ENCODE data around the gene HTT. TPM values are rescaled to one million over a fixed set of nuclear protein-coding genes. Genes with fewer than 3 reads are reported as not detected.

Gene HTT
- total and polyA plus RNA-seq, 8 donors = 34.5 to 75.9 (median 43.5) TPM

GRCh38 chr4:3174371-3175338, 100.2 kb downstream of the HTT start:
- H3K9me3 ChIP-seq = no peaks in the 10 kb centered on the region
- H3K27ac ChIP-seq = no peak overlapping the region
- no peak overlapping the region for H3K4me3 ChIP-seq
- no peak for ATAC-seq
- TF ChIP-seq CTCF (IDR thresholded peaks at IDR 0.05) = no peak
- intact Hi-C loops (cut with DNase I) = no loop called here
- no peaks in the 10 kb centered on the region for H3K27me3 ChIP-seq
- H3K4me1 ChIP-seq = no peaks in the 10 kb centered on the region
- no peak for DNase-seq
- H3K36me3 ChIP-seq = peaks cover 0 to 82% of the 10 kb centered on the region in 2 donors

GRCh38 chr4:3176367-3177229, 102.1 kb downstream of the HTT start:
- H3K36me3 ChIP-seq = peaks cover 0 to 95% of the 10 kb centered on the region in 2 donors
- DNase-seq = no peak

GRCh38 chr4:3177426-3177825, 102.9 kb downstream of the HTT start:
- H3K4me3 ChIP-seq = no peak overlapping the region
- ATAC-seq (no peak), DNase-seq (no peak)
- no peak for TF ChIP-seq CTCF (IDR thresholded peaks at IDR 0.05)
- no peaks in the 10 kb centered on the region for H3K9me3 ChIP-seq
- peaks cover 0 to 95% of the 10 kb centered on the region in 2 donors for H3K36me3 ChIP-seq
- H3K27me3 ChIP-seq = no peaks in the 10 kb centered on the region
- intact Hi-C loops (cut with DNase I) = no loop called here
- no peak overlapping the region for H3K27ac ChIP-seq
- H3K4me1 ChIP-seq = no peaks in the 10 kb centered on the region

More at GRCh38 chr4:3176367-3177229, 102.1 kb downstream of the HTT start:
- Histone ChIP-seq H3K4me3 (no peak overlapping the region), H3K27me3 (no peaks in the 10 kb centered on the region), H3K4me1 (no peaks in the 10 kb centered on the region), H3K27ac (no peak overlapping the region), H3K9me3 (no peaks in the 10 kb centered on the region)
- intact Hi-C loops (cut with DNase I) = no loop called here
- ATAC-seq = no peak
- no peak for TF ChIP-seq CTCF (IDR thresholded peaks at IDR 0.05)

GRCh38 chr4:3177905-3178304, 103.4 kb downstream of the HTT start:
- intact Hi-C loops (cut with DNase I) = no loop called here
- ATAC-seq (no peak), DNase-seq (no peak)
- H3K27me3 ChIP-seq = no peaks in the 10 kb centered on the region
- H3K27ac ChIP-seq = no peak overlapping the region
- peaks cover 0 to 95% of the 10 kb centered on the region in 2 donors for H3K36me3 ChIP-seq
- TF ChIP-seq CTCF (IDR thresholded peaks at IDR 0.05) = no peak
- no peaks in the 10 kb centered on the region for H3K4me1 ChIP-seq
- H3K9me3 ChIP-seq = no peaks in the 10 kb centered on the region
- no peak overlapping the region for H3K4me3 ChIP-seq

GRCh38 chr4:3178351-3178750, 103.9 kb downstream of the HTT start:
- intact Hi-C loops (cut with DNase I) = no loop called here
- TF ChIP-seq CTCF (IDR thresholded peaks at IDR 0.05) = no peak
- H3K9me3 ChIP-seq = no peaks in the 10 kb centered on the region
- ATAC-seq (no peak), DNase-seq (no peak)
- H3K27ac ChIP-seq = no peak overlapping the region
- H3K36me3 ChIP-seq = peaks cover 0 to 95% of the 10 kb centered on the region in 2 donors
- no peak overlapping the region for H3K4me3 ChIP-seq
- H3K27me3 ChIP-seq = no peaks in the 10 kb centered on the region
- H3K4me1 ChIP-seq = no peaks in the 10 kb centered on the region

Measured in left lung (tissue), 10 donors.